ENCODE measurements around the gene CEP170B. TPM values are rescaled to one million over a fixed set of nuclear protein-coding genes. Genes with fewer than 3 reads are reported as not detected.
A peak's percentile ranks its signal among the peaks of the same experiment; 100 is the strongest.

CEP170B gene
- total and polyA plus RNA-seq, 2 donors (not counting 3 experiments of a cell fraction or from before 2014, with no cell fraction given) = 13.9 to 38.6 TPM

DNA sequence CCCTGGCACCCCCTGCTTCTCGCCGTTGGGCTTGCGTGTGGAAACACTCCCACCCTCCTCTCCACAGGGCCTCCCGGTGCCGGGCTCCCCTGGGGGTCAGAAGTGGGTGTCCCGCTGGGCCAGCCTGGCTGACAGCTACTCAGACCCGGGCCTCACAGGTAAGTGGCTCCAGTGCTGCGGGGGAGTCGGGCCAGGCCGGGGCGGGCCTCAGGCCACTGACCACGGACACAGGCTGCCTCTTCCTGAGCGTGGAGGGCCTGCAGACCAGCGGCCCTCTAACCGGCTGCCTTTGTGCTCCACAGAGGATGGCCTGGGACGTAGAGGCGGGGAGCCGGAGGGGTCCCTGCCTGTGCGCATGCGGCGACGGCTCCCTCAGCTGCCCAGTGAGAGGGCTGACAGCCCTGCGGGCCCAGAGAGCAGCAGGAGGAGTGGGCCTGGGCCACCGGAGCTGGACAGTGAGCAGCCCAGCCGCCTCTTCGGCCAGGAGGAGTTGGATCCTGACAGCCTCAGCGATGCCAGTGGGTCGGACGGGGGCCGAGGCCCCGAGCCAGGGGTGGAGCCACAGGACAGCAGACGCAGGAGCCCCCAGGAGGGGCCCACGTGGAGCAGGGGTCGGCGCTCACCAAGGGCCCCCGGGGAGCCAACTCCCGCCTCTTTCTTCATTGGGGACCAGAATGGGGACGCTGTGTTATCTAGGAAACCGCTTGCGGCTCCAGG lies 21.1 kb downstream of the CEP170B start:
- no peak for TF ChIP-seq POLR2A (IDR thresholded peaks at IDR 0.05; ENCODE audit: low read depth, low read length)
- DNase-seq (ENCODE audit: low read depth, low spot score) (no peak), FAIRE-seq (no peak)
- Histone ChIP-seq H4K20me1 (replicated peaks; ENCODE audit: control insufficient read depth, extremely low read depth, insufficient read depth, low read length) (no peaks in the 10 kb centered on the region), H3K4me1 (ENCODE audit: control insufficient read depth, extremely low read depth, insufficient read depth, low read length) (no peaks in the 10 kb centered on the region), H3K27ac (ENCODE audit: insufficient read depth, low read depth, low read length) (no peak overlapping the region), H3K4me3 (replicated peaks in 1 of 3; ENCODE audit: insufficient read depth in 1 of 3, low read depth in 1 of 3, low read length in 3 of 3) (no peak overlapping the region), H3K9me3 (replicated peaks; ENCODE audit: control insufficient read depth, insufficient read depth, low read length) (no peaks in the 10 kb centered on the region), H3K9me1 (replicated peaks; ENCODE audit: control insufficient read depth, extremely low read depth, insufficient read depth, low read length) (no peaks in the 10 kb centered on the region), H3K36me3 (ENCODE audit: control insufficient read depth in 2 of 2, extremely low read depth in 1 of 2, insufficient read depth in 2 of 2, low read length in 2 of 2) (peaks cover 3 to 22% of the 10 kb centered on the region in 2 experiments), H3K9ac (replicated peaks; ENCODE audit: extremely low read depth, insufficient read depth, low read length) (no peak overlapping the region), H2AFZ (ENCODE audit: low read depth, low read length) (no peak overlapping the region), H3K27me3 (ENCODE audit: control insufficient read depth in 2 of 2, insufficient read depth in 2 of 2, low read length in 2 of 2) (no peaks in the 10 kb centered on the region), H3K79me2 (ENCODE audit: control insufficient read depth, insufficient read depth, low read length) (no peaks in the 10 kb centered on the region), H3K4me2 (ENCODE audit: insufficient read depth, low read length) (no peak overlapping the region)
- POLR2A ChIA-PET = no interaction called here
- intact Hi-C loops (cut with micrococcal nuclease) (no loop called here), dilution Hi-C loops (cut with MboI; ENCODE audit: extremely low pct_ligation_motif_present, low sequenced_read_pairs) (no loop called here)
- CTCF ChIA-PET = no interaction called here
- no TSS peak for BruUV-seq (replicated peaks)

DNA sequence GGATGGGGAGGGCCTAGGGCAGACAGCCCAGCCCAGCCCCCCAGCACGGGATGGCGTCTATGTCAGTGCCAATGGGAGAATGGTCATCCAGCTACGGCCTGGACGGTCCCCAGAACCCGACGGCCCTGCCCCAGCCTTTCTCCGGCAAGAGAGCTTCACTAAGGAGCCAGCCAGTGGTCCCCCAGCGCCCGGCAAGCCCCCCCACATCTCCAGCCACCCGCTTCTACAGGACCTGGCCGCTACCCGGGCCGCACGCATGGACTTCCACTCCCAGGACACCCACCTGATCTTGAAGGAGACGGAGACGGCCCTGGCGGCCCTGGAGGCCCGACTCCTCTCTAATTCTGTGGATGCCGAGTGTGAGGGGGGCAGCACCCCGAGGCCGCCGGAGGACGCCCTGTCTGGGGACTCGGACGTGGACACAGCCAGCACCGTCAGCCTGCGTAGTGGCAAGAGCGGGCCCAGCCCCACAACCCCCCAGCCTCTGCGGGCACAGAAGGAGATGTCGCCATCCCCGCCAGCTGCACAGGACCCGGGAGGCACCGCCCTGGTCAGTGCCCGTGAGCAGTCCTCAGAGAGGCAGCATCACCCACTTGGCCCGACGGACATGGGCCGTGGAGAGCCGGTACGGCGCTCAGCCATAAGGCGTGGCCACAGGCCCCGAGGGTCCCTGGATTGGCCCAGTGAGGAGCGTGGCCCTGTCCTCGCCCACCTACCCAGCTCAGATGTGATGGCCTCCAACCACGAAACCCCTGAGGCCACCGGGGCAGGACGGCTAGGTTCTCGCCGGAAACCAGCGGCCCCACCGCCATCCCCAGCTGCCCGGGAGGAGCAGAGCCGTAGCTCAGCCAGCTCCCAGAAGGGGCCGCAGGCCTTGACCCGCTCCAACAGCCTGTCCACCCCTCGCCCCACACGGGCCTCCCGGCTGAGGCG lies 21.9 kb downstream of the CEP170B start:
- Histone ChIP-seq H3K36me3 (ENCODE audit: control insufficient read depth in 2 of 2, extremely low read depth in 1 of 2, insufficient read depth in 2 of 2, low read length in 2 of 2) (peaks cover 3 to 22% of the 10 kb centered on the region in 2 experiments), H3K27me3 (ENCODE audit: control insufficient read depth in 2 of 2, insufficient read depth in 2 of 2, low read length in 2 of 2) (no peaks in the 10 kb centered on the region), H3K9me3 (replicated peaks; ENCODE audit: control insufficient read depth, insufficient read depth, low read length) (no peaks in the 10 kb centered on the region), H2AFZ (ENCODE audit: low read depth, low read length) (no peak overlapping the region), H4K20me1 (replicated peaks; ENCODE audit: control insufficient read depth, extremely low read depth, insufficient read depth, low read length) (no peaks in the 10 kb centered on the region), H3K4me3 (replicated peaks in 1 of 3; ENCODE audit: insufficient read depth in 1 of 3, low read depth in 1 of 3, low read length in 3 of 3) (no peak overlapping the region), H3K27ac (ENCODE audit: insufficient read depth, low read depth, low read length) (no peak overlapping the region), H3K4me2 (ENCODE audit: insufficient read depth, low read length) (no peak overlapping the region), H3K9ac (replicated peaks; ENCODE audit: extremely low read depth, insufficient read depth, low read length) (no peak overlapping the region), H3K4me1 (ENCODE audit: control insufficient read depth, extremely low read depth, insufficient read depth, low read length) (no peaks in the 10 kb centered on the region), H3K79me2 (ENCODE audit: control insufficient read depth, insufficient read depth, low read length) (no peaks in the 10 kb centered on the region), H3K9me1 (replicated peaks; ENCODE audit: control insufficient read depth, extremely low read depth, insufficient read depth, low read length) (no peaks in the 10 kb centered on the region)
- dilution Hi-C loops (cut with MboI; ENCODE audit: extremely low pct_ligation_motif_present, low sequenced_read_pairs) = no loop called here
- TF ChIP-seq POLR2A (IDR thresholded peaks at IDR 0.05; ENCODE audit: low read depth, low read length) = no peak
- TF ChIP-seq, protein P1, sequence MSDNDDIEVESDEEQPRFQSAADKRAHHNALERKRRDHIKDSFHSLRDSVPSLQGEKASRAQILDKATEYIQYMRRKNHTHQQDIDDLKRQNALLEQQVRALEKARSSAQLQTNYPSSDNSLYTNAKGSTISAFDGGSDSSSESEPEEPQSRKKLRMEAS (IDR thresholded peaks at IDR 0.05; ENCODE audit: insufficient read depth, insufficient read length) = no peak
- no peak for TF ChIP-seq FOS (IDR thresholded peaks at IDR 0.05; ENCODE audit: borderline replicate concordance, insufficient read depth, low read length)
- no peak for TF ChIP-seq EZH2 (IDR thresholded peaks at IDR 0.05; ENCODE audit: borderline replicate concordance, low read depth, low read length, severe bottlenecking)
- TF ChIP-seq POLR2AphosphoS5 (IDR thresholded peaks at IDR 0.05; ENCODE audit: insufficient read depth, low read depth, low read length) = no peak
- TF ChIP-seq, protein P2, sequence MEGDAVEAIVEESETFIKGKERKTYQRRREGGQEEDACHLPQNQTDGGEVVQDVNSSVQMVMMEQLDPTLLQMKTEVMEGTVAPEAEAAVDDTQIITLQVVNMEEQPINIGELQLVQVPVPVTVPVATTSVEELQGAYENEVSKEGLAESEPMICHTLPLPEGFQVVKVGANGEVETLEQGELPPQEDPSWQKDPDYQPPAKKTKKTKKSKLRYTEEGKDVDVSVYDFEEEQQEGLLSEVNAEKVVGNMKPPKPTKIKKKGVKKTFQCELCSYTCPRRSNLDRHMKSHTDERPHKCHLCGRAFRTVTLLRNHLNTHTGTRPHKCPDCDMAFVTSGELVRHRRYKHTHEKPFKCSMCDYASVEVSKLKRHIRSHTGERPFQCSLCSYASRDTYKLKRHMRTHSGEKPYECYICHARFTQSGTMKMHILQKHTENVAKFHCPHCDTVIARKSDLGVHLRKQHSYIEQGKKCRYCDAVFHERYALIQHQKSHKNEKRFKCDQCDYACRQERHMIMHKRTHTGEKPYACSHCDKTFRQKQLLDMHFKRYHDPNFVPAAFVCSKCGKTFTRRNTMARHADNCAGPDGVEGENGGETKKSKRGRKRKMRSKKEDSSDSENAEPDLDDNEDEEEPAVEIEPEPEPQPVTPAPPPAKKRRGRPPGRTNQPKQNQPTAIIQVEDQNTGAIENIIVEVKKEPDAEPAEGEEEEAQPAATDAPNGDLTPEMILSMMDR (IDR thresholded peaks at IDR 0.05; ENCODE audit: extremely low read depth in 1 of 2, insufficient read depth in 1 of 2, low read depth in 1 of 2, low read length in 2 of 2) = no peak
- no peak for TF ChIP-seq GATA2 (IDR thresholded peaks at IDR 0.05; ENCODE audit: insufficient read depth, insufficient read length, low read depth, low read length)
- no peak for TF ChIP-seq JUN (IDR thresholded peaks at IDR 0.05; ENCODE audit: borderline replicate concordance, insufficient read depth, insufficient read length, low read depth)
- TF ChIP-seq MYC (IDR thresholded peaks at IDR 0.05; ENCODE audit: low read depth, low read length) = no peak
- BruUV-seq (replicated peaks) = TSS peak; percentile 43
- POLR2A ChIA-PET = no interaction called here
- FAIRE-seq = no peak
- no peak for DNase-seq (ENCODE audit: low read depth, low spot score)
- intact Hi-C loops (cut with micrococcal nuclease) = no loop called here
- CTCF ChIA-PET = no interaction called here
